ENCODE measurements around the gene DOHH. TPM values are rescaled to one million over a fixed set of nuclear protein-coding genes. Genes with fewer than 3 reads are reported as not detected.
"Not testable (repeated sequence)": the region's sequence is repeated elsewhere in the genome, so short reads cannot be mapped to it uniquely, and the experiment has no call there.

Gene DOHH
- total RNA-seq, 4 donors from 2014 or later, result 11.7 to 28.1 (median 13.0) TPM

DNA sequence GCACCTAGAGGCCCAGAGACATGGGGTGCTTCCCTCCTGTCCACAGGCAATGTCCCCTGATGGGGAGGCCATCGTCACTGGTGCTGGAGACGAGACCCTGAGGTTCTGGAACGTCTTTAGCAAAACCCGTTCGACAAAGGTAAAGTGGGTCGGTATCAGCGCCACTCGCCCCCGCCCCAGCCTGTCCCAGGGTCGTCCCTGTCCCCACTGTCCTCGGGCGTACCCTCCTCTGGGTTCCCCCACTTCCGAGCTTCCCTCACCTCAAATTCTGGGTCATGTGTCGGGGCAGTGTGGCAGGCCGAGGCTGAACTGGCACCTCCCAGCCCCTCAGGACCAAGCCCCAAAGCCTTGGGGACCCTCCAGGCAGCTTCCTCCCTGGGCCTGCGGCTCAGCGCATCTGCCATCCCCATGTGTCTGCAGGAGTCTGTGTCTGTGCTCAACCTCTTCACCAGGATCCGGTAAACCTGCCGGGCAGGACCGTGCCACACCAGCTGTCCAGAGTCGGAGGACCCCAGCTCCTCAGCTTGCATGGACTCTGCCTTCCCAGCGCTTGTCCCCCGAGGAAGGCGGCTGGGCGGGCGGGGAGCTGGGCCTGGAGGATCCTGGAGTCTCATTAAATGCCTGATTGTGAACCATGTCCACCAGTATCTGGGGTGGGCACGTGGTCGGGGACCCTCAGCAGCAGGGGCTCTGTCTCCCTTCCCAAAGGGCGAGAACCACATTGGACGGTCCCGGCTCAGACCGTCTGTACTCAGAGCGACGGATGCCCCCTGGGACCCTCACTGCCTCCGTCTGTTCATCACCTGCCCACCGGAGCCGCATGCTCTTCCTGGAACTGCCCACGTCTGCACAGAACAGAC lies 34.1 kb upstream of the DOHH start:
- ATAC-seq (ENCODE audit: low FRiP score) (no peak), DNase-seq (ENCODE audit: low spot score) (no peak)
- TF ChIP-seq, protein P1, sequence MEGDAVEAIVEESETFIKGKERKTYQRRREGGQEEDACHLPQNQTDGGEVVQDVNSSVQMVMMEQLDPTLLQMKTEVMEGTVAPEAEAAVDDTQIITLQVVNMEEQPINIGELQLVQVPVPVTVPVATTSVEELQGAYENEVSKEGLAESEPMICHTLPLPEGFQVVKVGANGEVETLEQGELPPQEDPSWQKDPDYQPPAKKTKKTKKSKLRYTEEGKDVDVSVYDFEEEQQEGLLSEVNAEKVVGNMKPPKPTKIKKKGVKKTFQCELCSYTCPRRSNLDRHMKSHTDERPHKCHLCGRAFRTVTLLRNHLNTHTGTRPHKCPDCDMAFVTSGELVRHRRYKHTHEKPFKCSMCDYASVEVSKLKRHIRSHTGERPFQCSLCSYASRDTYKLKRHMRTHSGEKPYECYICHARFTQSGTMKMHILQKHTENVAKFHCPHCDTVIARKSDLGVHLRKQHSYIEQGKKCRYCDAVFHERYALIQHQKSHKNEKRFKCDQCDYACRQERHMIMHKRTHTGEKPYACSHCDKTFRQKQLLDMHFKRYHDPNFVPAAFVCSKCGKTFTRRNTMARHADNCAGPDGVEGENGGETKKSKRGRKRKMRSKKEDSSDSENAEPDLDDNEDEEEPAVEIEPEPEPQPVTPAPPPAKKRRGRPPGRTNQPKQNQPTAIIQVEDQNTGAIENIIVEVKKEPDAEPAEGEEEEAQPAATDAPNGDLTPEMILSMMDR (IDR thresholded peaks at IDR 0.05), result no peak

DNA sequence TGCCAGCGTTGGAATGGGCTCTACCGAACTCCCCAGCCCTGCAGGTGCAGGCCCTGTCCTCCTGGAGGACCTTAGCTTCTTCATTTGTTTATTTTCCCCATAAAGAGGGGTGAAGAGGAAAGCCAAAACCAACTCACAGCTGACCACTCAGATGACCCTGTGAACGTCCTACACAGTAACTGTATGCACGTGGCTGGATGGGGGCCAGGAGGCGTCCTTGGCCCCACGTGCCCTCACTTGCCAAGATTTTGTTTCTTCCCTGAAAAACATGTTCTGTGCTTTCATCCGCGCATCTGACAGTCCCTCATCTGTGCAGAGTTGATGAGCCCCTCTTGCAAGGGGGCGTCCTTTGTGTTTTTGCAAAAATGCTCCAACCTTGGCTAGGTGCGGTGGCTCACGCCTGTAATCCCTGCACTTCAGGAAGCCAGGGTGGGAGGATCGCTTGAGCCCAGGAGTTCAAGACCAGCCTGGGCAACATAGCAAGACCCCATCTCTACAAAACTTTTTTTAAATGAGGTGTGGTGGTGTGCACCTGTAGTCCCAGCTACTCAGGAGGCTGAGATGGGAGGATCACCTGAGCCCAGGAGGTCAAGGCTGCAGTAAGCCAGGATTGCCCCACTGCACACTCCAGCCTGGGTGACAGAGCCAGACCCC lies 33.2 kb upstream of the DOHH start:
- TF ChIP-seq, protein P1 (IDR thresholded peaks at IDR 0.05), result no peak
- ATAC-seq (ENCODE audit: low FRiP score) (no peak), DNase-seq (ENCODE audit: low spot score) (no peak)

DNA sequence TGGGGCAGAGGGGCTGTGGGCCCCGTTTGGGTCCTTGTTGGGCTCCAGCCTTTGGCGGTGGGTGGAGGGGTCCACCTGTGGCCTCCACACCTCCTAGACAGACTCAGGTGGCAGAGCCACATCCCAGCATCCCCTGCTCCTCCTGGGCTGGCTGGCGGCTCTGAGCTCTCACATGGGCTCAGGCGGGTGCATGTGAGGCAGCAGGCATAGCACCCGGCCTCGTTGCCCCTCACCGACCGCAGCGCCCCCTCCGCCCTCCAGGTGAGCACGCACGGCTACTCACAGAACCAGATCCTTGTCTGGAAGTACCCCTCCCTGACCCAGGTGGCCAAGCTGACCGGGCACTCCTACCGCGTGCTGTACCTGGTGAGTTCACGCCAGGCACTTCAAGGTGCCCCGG lies 32.6 kb upstream of the DOHH start:
- TF ChIP-seq, protein P1 (IDR thresholded peaks at IDR 0.05), result no peak
- ATAC-seq (ENCODE audit: low FRiP score) (no peak), DNase-seq (ENCODE audit: low spot score) (no peak)

DNA sequence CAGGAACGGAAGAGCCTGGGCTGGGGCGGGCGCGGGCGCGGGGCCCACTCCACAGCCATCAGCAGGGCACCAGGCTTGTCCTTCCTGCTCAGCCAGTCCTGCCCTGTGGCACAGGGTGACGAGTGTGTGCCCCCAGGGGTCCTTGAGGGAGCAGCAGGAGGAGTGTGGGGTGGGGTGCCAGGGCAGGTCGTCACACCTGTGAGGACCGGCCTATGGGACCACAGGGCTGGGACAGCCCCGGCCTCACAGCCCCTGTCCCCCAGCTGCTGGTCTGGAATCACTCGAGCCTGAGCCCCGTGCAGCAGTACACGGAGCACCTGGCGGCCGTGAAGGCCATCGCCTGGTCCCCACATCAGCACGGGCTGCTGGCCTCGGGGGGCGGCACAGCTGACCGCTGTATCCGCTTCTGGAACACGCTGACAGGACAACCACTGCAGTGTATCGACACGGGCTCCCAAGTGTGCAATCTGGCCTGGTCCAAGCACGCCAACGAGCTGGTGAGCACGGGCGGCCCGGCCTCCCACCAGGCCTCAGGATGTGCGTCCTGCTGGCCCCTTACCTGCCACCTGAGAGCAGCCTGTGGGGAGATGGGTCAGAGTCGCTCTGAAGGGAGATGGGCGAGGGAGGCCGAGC lies 31.8 kb upstream of the DOHH start:
- DNase-seq (ENCODE audit: low spot score) (no peak), ATAC-seq (ENCODE audit: low FRiP score) (no peak)
- TF ChIP-seq, protein P1 (IDR thresholded peaks at IDR 0.05), result no peak

DNA sequence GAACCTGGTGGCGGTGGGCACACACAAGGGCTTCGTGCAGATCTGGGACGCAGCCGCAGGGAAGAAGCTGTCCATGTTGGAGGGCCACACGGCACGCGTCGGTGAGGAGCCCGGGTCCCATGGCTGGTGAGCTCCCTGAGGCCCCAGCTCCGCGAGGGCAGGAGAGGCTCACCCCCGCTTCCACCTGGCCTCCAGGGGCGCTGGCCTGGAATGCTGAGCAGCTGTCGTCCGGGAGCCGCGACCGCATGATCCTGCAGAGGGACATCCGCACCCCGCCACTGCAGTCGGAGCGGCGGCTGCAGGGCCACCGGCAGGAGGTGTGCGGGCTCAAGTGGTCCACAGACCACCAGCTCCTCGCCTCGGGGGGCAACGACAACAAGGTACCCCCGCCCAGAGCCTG lies 31.2 kb upstream of the DOHH start:
- TF ChIP-seq, protein P1 (IDR thresholded peaks at IDR 0.05), result no peak
- DNase-seq (ENCODE audit: low spot score) (no peak), ATAC-seq (ENCODE audit: low FRiP score) (no peak)

DNA sequence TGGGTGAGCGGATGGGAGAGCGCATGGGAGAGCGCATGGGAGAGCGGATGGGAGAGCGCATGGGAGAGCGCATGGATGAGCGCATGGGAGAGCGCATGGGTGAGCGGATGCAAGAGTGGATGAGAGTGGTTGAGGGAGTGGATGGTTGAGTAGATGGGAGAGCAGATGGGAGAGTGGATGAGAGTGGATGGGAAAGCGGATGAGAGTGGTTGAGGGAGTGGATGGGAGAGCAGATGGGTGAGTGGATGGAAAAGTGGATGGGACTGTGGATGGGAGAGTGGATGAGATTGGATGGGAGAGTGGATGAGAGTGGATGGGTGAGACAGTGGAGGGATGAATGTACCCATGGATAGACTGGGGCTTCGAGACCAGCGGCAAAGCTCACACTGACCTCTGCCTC lies 29.9 kb upstream of the DOHH start:
- TF ChIP-seq, protein P1 (IDR thresholded peaks at IDR 0.05), result no peak
- ATAC-seq (ENCODE audit: low FRiP score) (no peak), DNase-seq (ENCODE audit: low spot score) (no peak)

GRCh38 chr19:3529299-3529698 lies 28.8 kb upstream of the DOHH start:
- not testable (repeated sequence) for ATAC-seq (ENCODE audit: low FRiP score); DNase-seq (ENCODE audit: low spot score)

Data from omental fat pad (tissue), 4 donors.